22Rv1 (cell line): ENCODE data around the gene PRR20G.

Experiments used
- H3K27ac ChIP-seq: fragments of 450-650 bp; 2 replicates; pipeline ENCODE4 v1.5.1; 2017
- CTCF ChIP-seq: fragments of 450-650 bp; IDR thresholded peaks from 2 replicates; pipeline ENCODE4 v1.5.1; 2017; ENCODE audit warnings: mild to moderate bottlenecking
- ZFX ChIP-seq: fragments of 450-650 bp; IDR thresholded peaks from 2 replicates; pipeline ENCODE4 v1.6.1; 2017; ENCODE audit warnings: antibody characterized with exemption, borderline replicate concordance

PRR20G gene

GRCh38 chr3:127287840-127288239 lies at the start of gene PRR20G:
PRR20G (minus strand) TSS chr3:127288046; CDS start chr3:127287365, 681 bp downstream.
- no peak within 1 kb of the TSS for H3K27ac ChIP-seq
- no peak for TF ChIP-seq ZFX
- no peak for TF ChIP-seq CTCF

- no peak for TF ChIP-seq CTCF
- TF ChIP-seq ZFX: no peak
- no peak overlapping the region for H3K27ac ChIP-seq
These were observed 49.2 kb upstream of the PRR20G start for GRCh38 chr3:127337001-127337400.

- no peak overlapping the region for H3K27ac ChIP-seq
- TF ChIP-seq CTCF (no peak), ZFX (no peak)
These were observed 48.3 kb upstream of the PRR20G start for GRCh38 chr3:127336101-127336500.

GRCh38 chr3:127330385-127330784 lies 42.5 kb upstream of the PRR20G start:
- no peak overlapping the region for H3K27ac ChIP-seq
- TF ChIP-seq CTCF: no peak
- no peak for TF ChIP-seq ZFX

GRCh38 chr3:127329631-127330285 lies 41.9 kb upstream of the PRR20G start:
- TF ChIP-seq ZFX (no peak), CTCF (no peak)

GRCh38 chr3:127328421-127328820 lies 40.6 kb upstream of the PRR20G start:
- no peak for TF ChIP-seq CTCF
- no peak for TF ChIP-seq ZFX
- no peak overlapping the region for H3K27ac ChIP-seq

More at GRCh38 chr3:127329631-127330285, 41.9 kb upstream of the PRR20G start:
- H3K27ac ChIP-seq: no peak overlapping the region

- no peak for TF ChIP-seq CTCF
- TF ChIP-seq ZFX: no peak
- no peak overlapping the region for H3K27ac ChIP-seq
These were observed 38.5 kb upstream of the PRR20G start for GRCh38 chr3:127326341-127326740.
